ENCODE data around the gene XRCC6.
"Not testable (repeated sequence)": the region's sequence is repeated elsewhere in the genome, so short reads cannot be mapped to it uniquely, and the experiment has no call there.

XRCC6 gene

GRCh38 chr22:41598891-41599635 lies 22.0 kb upstream of the XRCC6 start:
- no peak for DNase-seq

- no peak for DNase-seq
Observed at GRCh38 chr22:41600976-41601375, 20.1 kb upstream of the XRCC6 start.

- no peak for DNase-seq
Observed at GRCh38 chr22:41603873-41604332, 17.2 kb upstream of the XRCC6 start.

DNA sequence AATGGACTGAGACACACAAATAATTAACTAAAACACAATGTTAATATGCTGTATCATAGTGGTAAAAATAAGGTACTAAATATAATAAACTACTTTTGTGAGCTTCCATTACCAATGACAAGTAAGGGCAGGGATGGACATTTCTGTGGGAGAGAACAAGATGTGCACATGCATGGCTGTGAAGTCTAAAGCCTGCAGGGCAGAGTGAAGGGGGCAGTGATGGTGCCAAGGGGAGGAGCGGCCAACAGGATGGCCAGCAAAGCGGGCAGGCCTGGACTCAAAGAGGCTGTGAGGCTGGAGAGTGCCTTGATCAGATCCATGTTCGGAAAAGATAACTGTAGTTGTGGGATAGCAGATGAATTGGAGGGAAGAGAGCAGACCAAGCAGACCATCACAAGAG lies 12.7 kb upstream of the XRCC6 start:
- DNase-seq, result no peak

GRCh38 chr22:41612603-41613306 lies 8.3 kb upstream of the XRCC6 start:
- no peak for DNase-seq

DNA sequence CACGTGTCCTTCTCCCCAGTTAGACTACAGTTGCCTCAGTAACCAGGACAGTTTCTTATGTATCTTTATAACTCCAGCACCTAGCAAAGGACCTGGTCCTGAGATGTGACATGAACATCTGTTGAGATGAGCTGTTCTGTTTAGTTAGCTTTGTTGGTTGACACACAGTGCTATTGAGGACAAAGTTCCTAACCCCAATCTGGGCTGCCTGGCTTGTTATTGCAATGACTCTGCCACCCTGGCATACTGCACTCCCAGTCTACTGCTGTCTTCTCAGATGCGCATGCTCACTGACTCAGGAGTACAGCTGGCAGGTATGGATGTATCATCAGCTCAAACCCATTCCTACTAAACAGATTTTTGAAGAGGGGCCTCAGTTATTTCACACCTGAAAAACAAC lies 7.6 kb upstream of the XRCC6 start:
- DNase-seq, result no peak

DNA sequence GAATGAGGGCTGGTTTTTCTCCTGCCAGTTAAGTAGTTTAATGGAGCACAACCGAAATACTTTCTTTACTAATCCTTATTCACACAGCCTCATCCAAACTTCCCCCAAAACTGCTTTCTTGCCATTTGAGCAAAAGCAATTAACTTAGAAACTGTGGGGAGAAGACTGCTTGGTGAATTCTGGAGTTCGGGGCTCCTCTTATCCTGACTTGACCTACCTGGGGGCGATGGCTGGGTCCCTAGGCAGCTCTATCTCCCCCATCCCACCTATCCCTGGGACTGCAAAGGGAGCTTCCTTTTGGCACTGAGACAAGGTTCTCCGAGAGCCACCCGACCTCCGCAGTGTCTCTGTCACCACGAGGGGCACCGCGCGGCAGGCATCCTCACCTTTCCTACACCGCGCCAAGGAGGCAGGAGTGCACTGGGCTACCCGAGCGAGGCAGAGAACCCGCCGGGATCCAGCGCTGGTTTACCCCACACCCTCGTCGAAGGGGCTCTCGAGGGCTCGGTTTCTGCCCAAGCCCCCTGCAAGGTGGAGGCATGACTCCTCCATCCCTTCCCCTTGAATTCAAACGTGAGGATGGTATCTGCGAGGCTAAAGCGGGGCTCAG lies 1.0 kb upstream of the XRCC6 start:
- DNase-seq, result peak; percentile 47

GRCh38 chr22:41620589-41621098 lies 451 bp upstream of the XRCC6 start, which contains the start of gene DESI1:
Gene DESI1 (minus strand): TSS chr22:41621043. CDS start chr22:41620839, 204 bp downstream.
- DNase-seq, result no peak

DNA sequence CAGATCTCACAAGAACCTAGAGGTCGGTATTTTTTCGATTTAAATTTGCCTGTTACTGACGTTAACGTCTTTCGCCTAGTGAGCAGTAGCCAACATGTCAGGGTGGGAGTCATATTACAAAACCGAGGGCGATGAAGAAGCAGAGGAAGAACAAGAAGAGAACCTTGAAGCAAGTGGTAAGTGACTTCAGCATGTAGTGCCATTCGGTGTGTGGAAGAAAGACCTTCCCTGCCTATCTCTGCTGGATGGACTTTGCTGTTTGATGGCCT lies 750 bp downstream of the XRCC6 start:
- no peak for DNase-seq

GRCh38 chr22:41625577-41625976 lies 4.5 kb downstream of the XRCC6 start:
- no peak for DNase-seq

DNA sequence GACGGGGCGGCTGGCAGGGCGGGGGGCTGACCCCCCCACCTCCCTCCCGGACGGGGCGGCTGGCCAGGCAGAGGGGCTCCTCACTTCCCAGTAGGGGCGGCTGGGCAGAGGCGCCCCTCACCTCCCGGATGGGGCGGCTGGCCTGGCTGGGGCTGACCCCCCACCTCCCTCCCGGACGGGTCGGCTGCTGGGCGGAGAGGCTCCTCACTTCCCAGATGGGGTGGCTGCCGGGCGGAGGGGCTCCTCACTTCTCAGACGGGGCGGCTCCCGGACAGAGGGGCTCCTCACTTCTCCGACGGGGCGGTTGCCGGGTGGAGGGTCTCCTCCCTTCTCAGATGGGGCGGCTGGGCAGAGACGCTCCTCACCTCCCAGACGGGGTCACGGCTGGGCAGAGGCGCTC lies 10.0 kb downstream of the XRCC6 start:
- DNase-seq, result not testable (repeated sequence)

DNA sequence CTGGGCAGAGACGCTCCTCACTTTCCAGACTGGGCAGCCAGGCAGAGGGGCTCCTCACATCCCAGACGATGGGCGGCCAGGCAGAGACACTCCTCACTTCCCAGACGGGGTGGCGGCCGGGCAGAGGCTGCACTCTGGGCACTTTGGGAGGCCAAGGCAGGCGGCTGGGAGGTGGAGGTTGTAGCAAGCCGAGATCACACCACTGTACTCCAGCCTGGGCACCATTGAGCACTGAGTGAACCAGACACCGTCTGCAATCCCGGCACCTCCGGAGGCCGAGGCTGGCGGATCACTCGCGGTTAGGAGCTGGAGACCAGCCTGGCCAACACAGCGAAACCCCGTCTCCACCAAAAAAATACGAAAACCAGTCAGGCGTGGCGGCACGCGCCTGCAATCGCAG lies 10.5 kb downstream of the XRCC6 start:
- not testable (repeated sequence) for DNase-seq

DNA sequence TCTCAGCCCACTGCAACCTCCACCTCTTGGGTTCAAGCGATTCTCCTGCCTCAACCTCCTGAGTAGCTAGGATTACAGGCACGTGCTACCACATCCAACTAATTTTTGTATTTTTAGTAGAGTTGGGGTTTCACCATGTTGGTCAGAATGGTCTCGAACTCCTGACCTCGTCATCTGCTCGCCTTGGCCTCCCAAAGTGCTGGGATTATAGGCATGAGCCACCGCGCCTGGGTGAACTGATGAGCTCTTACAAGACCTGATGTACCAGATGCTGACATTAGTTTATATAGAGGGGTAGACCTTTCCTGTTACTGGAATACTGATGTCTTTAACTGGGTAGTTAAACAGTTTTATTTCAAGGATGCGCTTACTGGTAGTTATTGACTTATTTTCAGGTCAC lies 13.5 kb downstream of the XRCC6 start:
- DNase-seq, result not testable (repeated sequence)

DNA sequence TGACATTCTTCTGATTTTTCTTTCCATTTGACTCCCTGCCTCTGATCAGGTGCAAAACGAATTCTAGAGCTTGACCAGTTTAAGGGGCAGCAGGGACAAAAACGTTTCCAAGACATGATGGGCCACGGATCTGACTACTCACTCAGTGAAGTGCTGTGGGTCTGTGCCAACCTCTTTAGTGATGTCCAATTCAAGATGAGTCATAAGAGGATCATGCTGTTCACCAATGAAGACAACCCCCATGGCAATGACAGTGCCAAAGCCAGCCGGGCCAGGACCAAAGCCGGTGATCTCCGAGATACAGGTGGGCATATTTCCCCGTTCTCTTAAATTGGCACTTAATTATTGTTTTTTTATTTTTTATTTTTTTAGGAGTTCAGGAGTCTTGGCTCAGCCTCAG lies 15.4 kb downstream of the XRCC6 start:
- DNase-seq, result no peak

DNA sequence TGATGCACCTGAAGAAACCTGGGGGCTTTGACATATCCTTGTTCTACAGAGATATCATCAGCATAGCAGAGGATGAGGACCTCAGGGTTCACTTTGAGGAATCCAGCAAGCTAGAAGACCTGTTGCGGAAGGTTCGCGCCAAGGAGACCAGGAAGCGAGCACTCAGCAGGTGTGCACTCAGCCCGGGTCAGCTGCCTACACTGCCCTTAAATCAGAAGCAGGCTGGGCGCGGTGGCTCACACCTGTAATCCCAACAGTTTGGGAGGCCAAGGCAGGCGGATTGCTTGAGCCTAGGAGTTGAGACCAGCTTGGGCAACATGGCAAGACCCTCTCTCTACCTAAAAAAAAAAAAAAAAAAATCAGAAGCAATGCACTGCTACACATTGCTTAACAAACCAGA lies 16.5 kb downstream of the XRCC6 start:
- not testable (repeated sequence) for DNase-seq

GRCh38 chr22:41638124-41638523 lies 17.0 kb downstream of the XRCC6 start:
- peak; percentile 39 for DNase-seq

DNA sequence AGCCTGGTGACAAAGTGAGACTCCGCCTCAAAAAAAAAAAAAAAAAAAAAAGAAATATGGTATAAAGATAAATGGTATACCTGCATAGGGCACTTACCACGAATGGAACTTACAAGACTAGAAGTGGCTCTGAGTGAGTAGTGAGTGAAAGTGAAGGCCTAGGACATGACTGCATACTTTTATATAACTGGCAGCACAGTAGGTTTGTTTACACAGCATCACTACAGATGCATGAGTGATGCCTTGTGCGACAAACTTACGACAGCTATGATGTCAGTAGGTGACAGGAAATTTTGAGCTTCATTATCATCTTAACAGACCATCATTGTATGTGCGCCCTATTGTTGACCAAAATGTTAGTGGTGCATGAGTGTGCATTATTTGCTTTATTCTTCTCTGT lies 17.7 kb downstream of the XRCC6 start:
- DNase-seq, result no peak

GRCh38 chr22:41641854-41642253 lies 20.8 kb downstream of the XRCC6 start:
- no peak for DNase-seq

DNA sequence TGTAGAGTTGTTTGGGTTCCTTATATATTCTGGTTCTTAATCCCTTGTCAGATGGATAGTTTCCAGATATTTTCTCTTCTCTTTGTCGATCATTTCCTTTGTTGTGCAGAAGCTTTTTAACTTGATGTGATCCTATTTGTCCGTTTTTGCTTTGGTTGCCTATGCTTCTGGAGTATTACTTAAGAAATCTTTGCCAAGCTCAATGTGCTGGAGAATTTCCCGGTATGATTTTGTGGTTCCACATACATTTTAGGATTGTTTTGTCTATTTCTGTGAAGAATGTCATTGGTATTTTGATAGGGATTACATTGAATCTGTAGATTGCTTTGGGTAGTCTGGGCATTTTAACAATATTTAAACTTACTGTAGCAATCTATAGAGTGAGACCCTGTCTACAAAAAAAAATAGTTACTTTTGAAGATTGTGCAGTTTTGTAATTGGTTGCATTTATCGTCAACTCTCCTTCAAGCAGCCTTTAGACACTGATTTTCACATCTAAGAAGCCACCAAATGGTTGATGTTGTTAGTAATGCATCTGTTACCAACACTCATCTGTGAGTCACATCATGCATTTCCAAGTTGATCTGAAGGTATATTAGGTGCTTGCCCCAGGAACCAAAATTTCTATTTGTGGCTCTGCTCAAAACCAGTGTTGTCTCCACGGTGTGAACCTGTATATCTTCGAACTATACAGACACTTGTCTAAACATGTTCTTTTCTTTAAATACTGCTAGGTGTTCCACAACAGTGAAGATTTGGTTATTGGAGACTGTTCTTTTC lies 21.4 kb downstream of the XRCC6 start:
- DNase-seq, result no peak

GRCh38 chr22:41647771-41648170 lies 26.7 kb downstream of the XRCC6 start:
- no peak for DNase-seq

DNA sequence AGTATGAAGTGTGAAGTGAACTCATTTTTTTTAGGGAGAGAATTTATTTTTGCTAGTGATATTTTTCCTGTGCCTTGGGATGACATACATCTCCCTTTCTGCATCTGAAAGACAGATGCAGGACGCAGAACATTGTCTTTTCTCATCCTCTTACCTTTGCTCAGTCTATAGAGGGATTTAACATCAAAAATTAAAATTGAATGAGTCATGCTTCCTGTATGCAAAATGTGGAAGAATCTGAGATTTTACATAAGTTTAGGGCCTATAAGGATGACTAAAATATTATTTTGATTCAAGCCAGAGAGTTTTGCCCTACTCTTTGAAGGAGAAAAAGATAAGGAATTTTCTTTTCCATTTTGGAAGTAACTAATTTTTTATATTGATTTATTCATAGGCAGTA lies 27.3 kb downstream of the XRCC6 start:
- DNase-seq, result no peak

DNA sequence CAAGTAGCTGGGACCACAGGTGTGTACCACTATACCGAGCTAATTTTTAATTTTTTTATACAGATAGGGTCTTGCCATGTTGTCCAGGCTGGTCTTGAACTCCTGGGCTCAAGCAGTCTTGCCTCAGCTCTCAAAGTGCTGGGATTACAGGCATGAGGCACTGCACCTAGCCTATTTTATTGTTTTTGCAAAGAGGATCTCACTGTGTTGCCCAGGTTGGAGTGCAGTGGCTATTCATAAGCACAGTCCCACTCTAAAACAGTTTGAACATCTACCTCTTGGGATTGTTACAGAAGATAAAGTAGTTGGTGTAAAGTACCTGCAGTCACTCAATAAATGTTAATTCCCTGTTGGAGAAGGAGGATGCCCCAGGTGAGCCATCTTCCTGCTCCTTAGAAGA lies 29.1 kb downstream of the XRCC6 start:
- DNase-seq, result no peak

GRCh38 chr22:41650821-41651220 lies 29.7 kb downstream of the XRCC6 start:
- no peak for DNase-seq
